ENCODE data around the gene BEND4. TPM values are rescaled to one million over a fixed set of nuclear protein-coding genes. Genes with fewer than 3 reads are reported as not detected.
A peak's percentile ranks its signal among the peaks of the same experiment; 100 is the strongest.

The BEND4 gene
- total and polyA plus RNA-seq, 2 of the 4 experiments (the other 2 are of a cell fraction), result not detected

DNA sequence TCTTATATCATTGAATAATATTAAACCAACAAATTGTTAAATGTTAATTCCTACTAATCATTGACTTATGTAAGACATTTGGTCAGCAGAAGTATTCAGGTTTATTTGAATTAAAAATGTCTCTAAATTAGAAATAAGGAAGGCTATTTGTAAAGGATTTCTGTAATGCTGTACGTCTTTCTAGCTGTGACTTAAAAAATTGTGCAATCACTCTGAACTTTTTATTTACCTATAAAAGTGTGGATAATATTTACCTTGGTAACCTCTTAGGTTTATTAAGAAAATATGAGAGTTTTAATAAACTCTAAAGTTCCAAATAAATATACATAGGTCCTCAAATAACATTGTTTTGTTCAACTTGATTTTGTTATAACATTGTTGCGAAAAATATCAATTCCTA lies 85.2 kb downstream of the BEND4 start:
- Histone ChIP-seq H4K5ac (ENCODE audit: low read depth, low read length) (no peak overlapping the region), H2AK5ac (ENCODE audit: low read depth, low read length) (no peak overlapping the region), H2AFZ (replicated peaks; ENCODE audit: low read length, poor library complexity) (no peak overlapping the region), H3K27ac (ENCODE audit: insufficient read depth, low read length) (no peak overlapping the region), H3K23ac (ENCODE audit: low read depth, low read length) (no peak overlapping the region), H3K4me2 (ENCODE audit: low read depth, low read length) (no peak overlapping the region), H3K79me1 (ENCODE audit: low read depth in 1 of 2, low read length in 2 of 2) (peaks cover 0 to 3% of the 10 kb centered on the region in 2 experiments; a peak in 1 of 4 replicates), H3K4me1 (ENCODE audit: control insufficient read depth, insufficient read depth, low read length) (no peaks in the 10 kb centered on the region), H3K4me3 (ENCODE audit: insufficient read depth, low read depth, low read length) (no peak overlapping the region), H3K9ac (ENCODE audit: low read depth, low read length) (no peak overlapping the region), H3K9me1 (ENCODE audit: insufficient read depth, low read length) (0 out of 2 replicates have a peak, but pooled peaks cover 2% of the 10 kb centered on the region), H3K4ac (ENCODE audit: low read depth, low read length) (no peak overlapping the region), H2AK9ac (replicated peaks; ENCODE audit: low read depth, low read length, poor library complexity) (no peak overlapping the region), H2BK15ac (ENCODE audit: low read depth, low read length) (no peak overlapping the region), H2BK5ac (ENCODE audit: low read depth, low read length, poor library complexity, severe bottlenecking) (no peak overlapping the region), H2BK120ac (ENCODE audit: low read depth, low read length) (no peak overlapping the region), H3K18ac (ENCODE audit: low read depth, low read length) (no peak overlapping the region), H4K20me1 (ENCODE audit: insufficient read depth, low read length) (no peaks in the 10 kb centered on the region), H3K56ac (ENCODE audit: extremely low read depth, insufficient read depth, low read length) (no peak overlapping the region), H3K27me3 (ENCODE audit: control insufficient read depth, insufficient read depth, low read length) (no peaks in the 10 kb centered on the region), H2BK20ac (ENCODE audit: low read depth, low read length) (no peak overlapping the region), H3K36me3 (ENCODE audit: control insufficient read depth, insufficient read depth, low read length) (peaks cover 15% of the 10 kb centered on the region), H3K9me3 (ENCODE audit: control insufficient read depth, insufficient read depth, low read length) (no peaks in the 10 kb centered on the region), H3K14ac (replicated peaks; ENCODE audit: low read depth, low read length) (no peak overlapping the region), H4K8ac (ENCODE audit: low read depth in 2 of 2, low read length in 2 of 2) (no peak overlapping the region), H4K91ac (ENCODE audit: insufficient read depth, low read depth, low read length) (no peak overlapping the region)
- DNase-seq (no peak), ATAC-seq (ENCODE audit: low read depth) (no peak)
- WGBS, 2 experiments (ENCODE audit: extremely low coverage in 2 of 2, insufficient read length in 1 of 2), result no CpG with 5 or more reads among the region's 2 CpGs
- dilution Hi-C loops (cut with HindIII; ENCODE audit: low sequenced_read_pairs, unreplicated experiment) (no loop called here), intact Hi-C loops (cut with micrococcal nuclease) (no loop called here), in situ Hi-C loops (cut with MboI; ENCODE audit: low sequenced_read_pairs) (no loop called here)
- BruUV-seq (replicated peaks), result no TSS peak
- TF ChIP-seq FOS (IDR thresholded peaks at IDR 0.05; ENCODE audit: low read depth, low read length), result no peak
- peak; percentile 56 for TF ChIP-seq CEBPB (IDR thresholded peaks at IDR 0.05; ENCODE audit: low read depth, low read length)
- ChIA-PET POLR2A (ENCODE audit: unreplicated experiment) (no interaction called here), CTCF (no interaction called here)

Data from IMR-90 (cell line).